HUDEP-2 (cell line): Measurements from ENCODE around the gene MRGPRE.

Experiments
- DNase-seq, 76 experiments: peaks; one replicate each; lab custom pipeline; 2025; ENCODE audit not compliant: unreplicated experiment in 76 of 76; lab: John Stamatoyannopoulos, UW

MRGPRE gene

GRCh38 chr11:3183523-3183922 lies 48.7 kb downstream of the MRGPRE start:
- DNase-seq: no peak

GRCh38 chr11:3182462-3182852 lies 49.8 kb downstream of the MRGPRE start:
- no peak for DNase-seq

GRCh38 chr11:3181725-3182461 lies 50.3 kb downstream of the MRGPRE start:
- no peak for DNase-seq

GRCh38 chr11:3180869-3181268 lies 51.3 kb downstream of the MRGPRE start:
- no peak for DNase-seq

- DNase-seq: no peak
These were observed 53.9 kb downstream of the MRGPRE start for GRCh38 chr11:3178349-3178748.

GRCh38 chr11:3177931-3178330 lies 54.3 kb downstream of the MRGPRE start:
- no peak for DNase-seq
